ENCODE results near the gene PLXND1. TPM values are rescaled to one million over a fixed set of nuclear protein-coding genes. Genes with fewer than 3 reads are reported as not detected.

Gene PLXND1
- total RNA-seq, 1 experiment from 2014 or later = 26.3 TPM

DNA sequence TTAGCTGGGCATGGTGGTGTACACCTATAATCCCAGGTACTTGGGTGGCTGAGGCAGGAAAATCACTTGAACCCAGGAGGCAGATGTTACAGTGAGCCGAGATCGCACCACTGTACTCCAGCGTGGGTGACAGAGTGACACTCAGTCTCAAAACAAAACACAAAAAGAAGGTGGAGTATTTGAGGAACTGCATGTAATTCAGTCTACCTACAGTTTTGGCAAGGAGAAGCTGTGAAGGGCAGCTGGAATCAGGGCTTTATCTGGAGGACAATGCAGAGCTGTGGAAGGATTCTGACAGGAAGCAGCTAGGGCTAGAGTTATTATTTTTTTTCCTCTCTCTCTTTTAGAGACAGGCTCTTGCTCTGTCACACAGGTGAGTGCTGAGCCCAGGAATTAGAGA, 56.7 kb downstream of the PLXND1 start:
- Mint-ChIP-seq H3K9me3 (ENCODE audit: unreplicated experiment) (no peaks in the 10 kb centered on the region), H3K27me3 (ENCODE audit: insufficient read depth, unreplicated experiment) (peaks cover 3% of the 10 kb centered on the region), H3K36me3 (ENCODE audit: insufficient read depth, unreplicated experiment) (no peaks in the 10 kb centered on the region), H3K4me3 (ENCODE audit: unreplicated experiment) (no peak overlapping the region), H3K4me1 (ENCODE audit: low read depth, unreplicated experiment) (no peaks in the 10 kb centered on the region), H3K27ac (ENCODE audit: unreplicated experiment) (peak overlapping the region; percentile 33)
- Histone ChIP-seq H3K36me3 (ENCODE audit: control insufficient read depth, insufficient read depth, low read length) (no peaks in the 10 kb centered on the region), H3K27me3 (replicated peaks; ENCODE audit: control insufficient read depth, insufficient read depth, low read length) (no peaks in the 10 kb centered on the region), H3K4me1 (no peaks in the 10 kb centered on the region), H3K4me3 (ENCODE audit: low read depth, low read length) (no peak overlapping the region), H3K9me3 (no peaks in the 10 kb centered on the region)
- intact Hi-C loops (cut with micrococcal nuclease; ENCODE audit: unreplicated experiment) = no loop called here
- no peak for DNase-seq
- TF ChIP-seq, protein P1, sequence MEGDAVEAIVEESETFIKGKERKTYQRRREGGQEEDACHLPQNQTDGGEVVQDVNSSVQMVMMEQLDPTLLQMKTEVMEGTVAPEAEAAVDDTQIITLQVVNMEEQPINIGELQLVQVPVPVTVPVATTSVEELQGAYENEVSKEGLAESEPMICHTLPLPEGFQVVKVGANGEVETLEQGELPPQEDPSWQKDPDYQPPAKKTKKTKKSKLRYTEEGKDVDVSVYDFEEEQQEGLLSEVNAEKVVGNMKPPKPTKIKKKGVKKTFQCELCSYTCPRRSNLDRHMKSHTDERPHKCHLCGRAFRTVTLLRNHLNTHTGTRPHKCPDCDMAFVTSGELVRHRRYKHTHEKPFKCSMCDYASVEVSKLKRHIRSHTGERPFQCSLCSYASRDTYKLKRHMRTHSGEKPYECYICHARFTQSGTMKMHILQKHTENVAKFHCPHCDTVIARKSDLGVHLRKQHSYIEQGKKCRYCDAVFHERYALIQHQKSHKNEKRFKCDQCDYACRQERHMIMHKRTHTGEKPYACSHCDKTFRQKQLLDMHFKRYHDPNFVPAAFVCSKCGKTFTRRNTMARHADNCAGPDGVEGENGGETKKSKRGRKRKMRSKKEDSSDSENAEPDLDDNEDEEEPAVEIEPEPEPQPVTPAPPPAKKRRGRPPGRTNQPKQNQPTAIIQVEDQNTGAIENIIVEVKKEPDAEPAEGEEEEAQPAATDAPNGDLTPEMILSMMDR (IDR thresholded peaks at IDR 0.05; ENCODE audit: insufficient read depth in 1 of 2, low read depth in 1 of 2, low read length in 1 of 2, severe bottlenecking in 1 of 2, unreplicated experiment in 1 of 2) = no peak
- ChIA-PET POLR2A (no interaction called here), CTCF (no interaction called here)
- no TSS peak for BruUV-seq (replicated peaks)

DNA sequence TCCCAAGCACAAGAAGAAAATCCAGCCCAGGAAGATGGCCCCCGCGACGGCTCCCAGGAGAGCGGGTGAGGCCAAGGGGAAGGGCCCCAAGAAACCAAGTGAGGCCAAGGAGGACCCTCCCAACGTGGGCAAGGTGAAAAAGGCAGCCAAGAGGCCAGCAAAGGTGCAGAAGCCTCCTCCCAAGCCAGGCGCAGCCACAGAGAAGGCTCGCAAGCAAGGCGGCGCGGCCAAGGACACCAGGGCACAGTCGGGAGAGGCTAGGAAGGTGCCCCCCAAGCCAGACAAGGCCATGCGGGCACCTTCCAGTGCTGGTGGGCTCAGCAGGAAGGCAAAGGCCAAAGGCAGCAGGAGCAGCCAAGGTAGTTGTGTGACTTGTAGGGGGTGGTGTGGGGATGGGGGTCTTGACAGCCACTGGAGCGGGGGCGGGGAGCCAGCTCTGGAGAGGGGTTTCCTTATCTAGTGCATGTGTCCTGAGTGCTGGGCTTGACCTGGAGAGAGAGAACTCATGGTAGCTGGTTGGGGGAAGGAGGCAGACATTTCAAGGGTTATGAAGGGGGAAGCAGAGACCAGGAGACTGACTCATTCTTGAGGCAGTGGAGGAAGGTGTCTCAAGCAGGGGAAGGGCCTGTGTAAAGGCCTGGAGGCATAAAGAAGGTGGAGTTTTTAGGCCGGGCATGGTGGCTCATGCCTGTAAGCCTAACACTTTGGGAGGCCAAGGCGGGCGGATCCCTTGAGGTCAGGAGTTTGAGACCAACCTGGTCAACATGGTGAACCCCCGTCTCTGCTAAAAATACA, 57.3 kb downstream of the PLXND1 start:
- Histone ChIP-seq H3K9me3 (no peaks in the 10 kb centered on the region), H3K4me1 (no peaks in the 10 kb centered on the region), H3K36me3 (ENCODE audit: control insufficient read depth, insufficient read depth, low read length) (no peaks in the 10 kb centered on the region), H3K27me3 (replicated peaks; ENCODE audit: control insufficient read depth, insufficient read depth, low read length) (no peaks in the 10 kb centered on the region), H3K4me3 (ENCODE audit: low read depth, low read length) (no peak overlapping the region)
- no TSS peak for BruUV-seq (replicated peaks)
- H3K9me3 Mint-ChIP-seq (ENCODE audit: unreplicated experiment) = no peaks in the 10 kb centered on the region
- H3K4me3 Mint-ChIP-seq (ENCODE audit: unreplicated experiment) = no peak overlapping the region
- no peaks in the 10 kb centered on the region for H3K36me3 Mint-ChIP-seq (ENCODE audit: insufficient read depth, unreplicated experiment)
- CTCF ChIA-PET = no interaction called here
- peaks cover 3% of the 10 kb centered on the region for H3K27me3 Mint-ChIP-seq (ENCODE audit: insufficient read depth, unreplicated experiment)
- POLR2A ChIA-PET = no interaction called here
- no peak for DNase-seq
- intact Hi-C loops (cut with micrococcal nuclease; ENCODE audit: unreplicated experiment) = no loop called here
- TF ChIP-seq, protein P1 (IDR thresholded peaks at IDR 0.05; ENCODE audit: insufficient read depth in 1 of 2, low read depth in 1 of 2, low read length in 1 of 2, severe bottlenecking in 1 of 2, unreplicated experiment in 1 of 2) = no peak
- H3K27ac Mint-ChIP-seq (ENCODE audit: unreplicated experiment) = peak overlapping the region; percentile 33
- H3K4me1 Mint-ChIP-seq (ENCODE audit: low read depth, unreplicated experiment) = no peaks in the 10 kb centered on the region

DNA sequence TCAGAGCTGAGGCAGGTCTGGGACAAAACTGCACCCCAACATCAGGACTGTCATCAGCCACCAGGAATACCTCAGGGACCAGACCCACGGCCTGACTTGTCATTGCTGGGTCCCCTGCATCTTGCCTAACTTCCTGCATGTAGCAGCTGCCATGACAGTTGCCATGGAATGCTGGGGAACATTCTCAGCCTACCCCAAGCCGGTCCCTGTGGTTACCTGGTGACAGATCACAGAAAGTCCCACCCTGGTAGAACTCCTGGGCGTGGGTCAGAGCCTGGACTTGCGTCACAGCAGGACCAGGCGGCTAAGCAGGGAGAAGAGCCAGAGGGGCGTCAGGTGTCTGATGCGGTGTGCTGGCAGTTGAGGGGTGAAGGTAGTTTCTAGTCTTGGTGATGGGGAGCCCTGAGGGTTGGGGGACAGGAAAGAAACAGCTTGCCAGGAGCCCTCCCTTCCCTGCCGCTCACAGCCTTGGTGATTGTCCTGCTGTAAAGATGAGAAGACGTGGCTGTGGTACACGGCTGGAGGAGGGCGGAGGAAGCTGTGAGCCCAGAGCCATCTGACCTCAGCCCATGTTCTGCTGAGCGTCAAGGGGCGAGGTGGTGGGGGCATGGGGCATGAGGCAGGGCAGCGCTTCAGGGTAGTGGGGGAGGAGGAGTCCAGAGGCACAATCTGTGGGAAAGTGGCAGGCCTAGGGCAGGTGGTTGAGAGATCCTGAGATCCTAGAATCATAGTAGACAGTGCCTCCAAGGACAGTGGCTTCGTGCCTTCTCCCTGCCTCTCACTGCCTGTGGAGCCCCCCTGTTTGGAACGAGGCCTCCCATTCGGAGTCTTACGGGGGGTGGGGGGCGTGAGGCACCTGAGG, 58.1 kb downstream of the PLXND1 start:
- POLR2A ChIA-PET = no interaction called here
- no TSS peak for BruUV-seq (replicated peaks)

More for the DNA sequence above, 58.1 kb downstream of the PLXND1 start:
- H3K27ac Mint-ChIP-seq (ENCODE audit: unreplicated experiment) = no peak overlapping the region
- no peaks in the 10 kb centered on the region for H3K36me3 Mint-ChIP-seq (ENCODE audit: insufficient read depth, unreplicated experiment)
- H3K27me3 ChIP-seq (replicated peaks; ENCODE audit: control insufficient read depth, insufficient read depth, low read length) = no peaks in the 10 kb centered on the region
- no peaks in the 10 kb centered on the region for H3K9me3 ChIP-seq
- H3K4me3 ChIP-seq (ENCODE audit: low read depth, low read length) = no peak overlapping the region
- intact Hi-C loops (cut with micrococcal nuclease; ENCODE audit: unreplicated experiment) = no loop called here
- TF ChIP-seq, protein P1 (IDR thresholded peaks at IDR 0.05; ENCODE audit: insufficient read depth in 1 of 2, low read depth in 1 of 2, low read length in 1 of 2, severe bottlenecking in 1 of 2, unreplicated experiment in 1 of 2) = no peak
- DNase-seq = no peak
- H3K4me3 Mint-ChIP-seq (ENCODE audit: unreplicated experiment) = no peak overlapping the region
- H3K27me3 Mint-ChIP-seq (ENCODE audit: insufficient read depth, unreplicated experiment) = peaks cover 3% of the 10 kb centered on the region
- CTCF ChIA-PET = no interaction called here
- no peaks in the 10 kb centered on the region for H3K36me3 ChIP-seq (ENCODE audit: control insufficient read depth, insufficient read depth, low read length)
- no peaks in the 10 kb centered on the region for H3K4me1 ChIP-seq
- H3K9me3 Mint-ChIP-seq (ENCODE audit: unreplicated experiment) = no peaks in the 10 kb centered on the region
- peaks cover 6% of the 10 kb centered on the region for H3K4me1 Mint-ChIP-seq (ENCODE audit: low read depth, unreplicated experiment)

All from Caco-2 (cell line).